Stimulated activated naive B cell treated with anti-CD40 and anti-IgM and Interleukin-4, amounts not matched to agents 10 μg/mL and 1 μg/mL and 100 μg/mL, for 72 hours (primary cell): Measurements from ENCODE around the gene ADGRD1.

ENCODE experiments used
- ATAC-seq, 2 donors: fragments of 150-1000 bp; cut with Tn5 transposase; replicated peaks; 2 replicates each; pipeline ENCODE4 v1.10.0; 2021; ENCODE audit warnings: moderate library complexity in 1 of 2
- DNase-seq: peaks from one replicate; pipeline ENCODE4 v3.0.0; 2021
- H3K27ac Mint-ChIP-seq: one replicate; pipeline ENCODE4 v1.8.0; 2022; ENCODE audit warnings: mild to moderate bottlenecking, mixed read lengths
- H3K27me3 Mint-ChIP-seq, 2 donors: one replicate each; pipeline ENCODE4 v1.8.0; 2022; ENCODE audit warnings: mixed read lengths in 2 of 2
- H3K36me3 Mint-ChIP-seq, 2 donors: one replicate each; pipeline ENCODE4 v1.8.0; 2022; ENCODE audit warnings: mixed read lengths in 2 of 2, mild to moderate bottlenecking in 1 of 2
- H3K4me1 Mint-ChIP-seq, 2 donors: one replicate each; pipeline ENCODE4 v1.8.0; 2022; ENCODE audit warnings: mixed read lengths in 2 of 2, mild to moderate bottlenecking in 1 of 2
- H3K4me3 Mint-ChIP-seq, 2 donors: one replicate each; pipeline ENCODE4 v1.8.0; 2022; ENCODE audit warnings: mild to moderate bottlenecking in 2 of 2, mixed read lengths in 2 of 2, moderate library complexity in 1 of 2
- H3K9me3 Mint-ChIP-seq, 2 donors: one replicate each; pipeline ENCODE4 v1.8.0; 2022; ENCODE audit warnings: mixed read lengths in 2 of 2, mild to moderate bottlenecking in 1 of 2

ADGRD1 gene

DNA sequence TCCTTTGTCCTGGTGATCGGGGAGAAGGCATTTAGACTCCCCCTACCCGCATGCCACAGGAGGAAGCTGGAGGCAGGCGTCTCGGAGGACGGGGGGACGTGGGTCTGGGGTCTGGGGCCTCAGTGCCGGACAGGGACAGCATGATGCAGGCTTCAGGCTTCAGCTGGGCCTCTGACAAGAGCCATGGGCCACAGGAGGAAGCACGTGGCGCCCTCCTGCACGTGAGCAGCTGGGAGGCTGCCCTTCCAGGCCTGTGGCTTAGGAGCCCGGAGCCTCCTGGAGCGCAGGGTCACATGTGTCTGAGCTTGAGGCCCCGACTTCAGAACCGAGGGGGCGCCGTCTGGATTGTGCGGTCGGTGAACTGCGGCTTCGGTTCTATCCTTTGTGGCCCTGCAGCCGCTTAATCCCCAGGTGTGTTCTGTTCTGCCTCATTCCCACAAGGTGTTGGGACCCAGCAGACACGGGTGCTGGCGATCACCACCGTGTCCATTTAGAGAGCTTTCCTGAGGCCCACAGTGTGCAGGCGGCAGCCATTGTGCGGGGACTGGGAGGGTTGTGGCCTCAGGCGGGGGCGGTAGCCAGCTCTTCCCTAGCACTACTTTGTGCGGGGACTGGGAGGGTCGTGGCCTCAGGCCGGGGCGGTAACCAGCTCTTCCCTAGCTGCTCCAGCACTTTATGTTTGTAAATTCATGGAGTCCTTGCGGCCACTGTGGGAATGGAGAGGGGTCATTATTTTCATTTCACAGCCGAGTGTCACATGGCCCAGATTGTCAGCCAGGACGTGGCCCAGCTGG is 150.2 kb downstream of the ADGRD1 start:
- ATAC-seq = no peak
- no peak for DNase-seq
- Mint-ChIP-seq H3K27me3 (peaks cover 3 to 23% of the 10 kb centered on the region in 2 donors), H3K4me3 (no peak overlapping the region), H3K9me3 (peaks cover 2 to 4% of the 10 kb centered on the region in 2 donors), H3K4me1 (peaks cover 25 to 44% of the 10 kb centered on the region in 2 donors), H3K36me3 (peaks cover 0 to 4% of the 10 kb centered on the region in 2 donors), H3K27ac (no peak overlapping the region)

DNA sequence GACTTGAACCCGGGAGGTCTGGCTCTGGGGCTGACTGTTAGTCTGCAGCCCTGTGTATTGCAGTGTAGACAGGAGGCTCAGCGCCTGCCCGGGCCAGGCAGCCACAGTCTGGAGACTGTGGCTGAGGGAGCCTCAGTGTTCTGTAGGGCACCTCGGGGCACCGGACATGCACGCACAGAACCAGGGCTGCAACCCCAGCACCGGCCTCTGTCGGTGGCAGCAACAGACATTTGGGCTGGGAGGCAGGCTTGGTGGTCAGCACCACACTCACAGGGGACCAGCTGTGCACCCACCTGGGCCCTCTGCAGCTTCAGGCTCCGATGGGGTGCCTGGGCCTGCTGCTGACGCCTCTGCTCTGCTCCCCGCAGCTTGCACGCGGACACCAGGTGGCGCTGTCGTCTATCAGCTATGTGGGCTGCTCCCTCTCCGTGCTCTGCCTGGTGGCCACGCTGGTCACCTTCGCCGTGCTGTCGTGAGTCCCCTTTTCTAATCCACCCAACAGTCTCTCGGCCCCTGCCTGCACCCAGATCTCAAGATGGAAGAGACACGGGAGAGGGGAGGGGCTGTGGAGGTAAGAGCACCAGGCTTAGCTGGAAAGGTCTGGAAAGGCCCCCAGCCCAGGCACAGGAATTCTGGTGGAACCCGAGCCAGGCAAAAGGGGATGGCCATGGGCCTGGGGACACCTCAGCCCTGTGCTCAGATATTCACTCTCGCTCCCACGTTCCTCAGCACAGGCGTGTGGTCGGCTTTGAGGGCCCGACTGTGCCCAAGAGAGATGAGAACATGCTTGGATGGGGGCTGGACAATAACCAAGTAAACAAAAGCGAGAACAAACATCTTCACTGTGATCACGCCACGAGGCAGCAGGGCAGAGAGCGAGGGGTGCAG is 151.0 kb downstream of the ADGRD1 start:
- Mint-ChIP-seq H3K36me3 (peaks cover 0 to 4% of the 10 kb centered on the region in 2 donors), H3K9me3 (peaks cover 4% of the 10 kb centered on the region in 2 donors), H3K27ac (no peak overlapping the region), H3K4me1 (peaks cover 25 to 44% of the 10 kb centered on the region in 2 donors), H3K4me3 (peak overlapping the region in 1 of 2 donors; percentile 33), H3K27me3 (peaks cover 3 to 23% of the 10 kb centered on the region in 2 donors)
- ATAC-seq = peak; percentile 77 to 81
- DNase-seq = peak; percentile 76

DNA sequence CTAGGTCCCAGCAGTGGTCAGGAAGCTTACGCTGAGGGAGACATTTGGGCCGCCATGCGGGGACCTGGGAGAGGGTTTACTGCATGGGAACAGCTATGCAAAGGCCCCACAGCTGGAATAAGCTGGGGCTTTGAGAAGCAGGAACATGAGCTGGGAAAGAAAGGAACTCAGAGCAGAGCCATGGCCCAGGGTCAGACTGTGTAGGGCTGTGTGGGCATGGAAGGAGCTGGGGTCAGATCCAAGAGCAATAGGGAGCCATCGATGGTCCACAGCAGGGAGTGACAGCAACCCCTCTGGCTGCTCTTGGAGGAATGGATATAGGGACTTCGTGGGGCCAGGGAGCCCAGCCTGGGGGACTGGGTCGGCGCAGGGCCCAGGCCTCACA is 151.6 kb downstream of the ADGRD1 start:
- Mint-ChIP-seq H3K27ac (peak overlapping the region; percentile 91), H3K4me3 (no peak overlapping the region), H3K9me3 (peaks cover 4% of the 10 kb centered on the region in 2 donors), H3K27me3 (peaks cover 3 to 23% of the 10 kb centered on the region in 2 donors), H3K4me1 (peaks cover 25 to 44% of the 10 kb centered on the region in 2 donors), H3K36me3 (peaks cover 0 to 4% of the 10 kb centered on the region in 2 donors)
- no peak for DNase-seq
- no peak for ATAC-seq

DNA sequence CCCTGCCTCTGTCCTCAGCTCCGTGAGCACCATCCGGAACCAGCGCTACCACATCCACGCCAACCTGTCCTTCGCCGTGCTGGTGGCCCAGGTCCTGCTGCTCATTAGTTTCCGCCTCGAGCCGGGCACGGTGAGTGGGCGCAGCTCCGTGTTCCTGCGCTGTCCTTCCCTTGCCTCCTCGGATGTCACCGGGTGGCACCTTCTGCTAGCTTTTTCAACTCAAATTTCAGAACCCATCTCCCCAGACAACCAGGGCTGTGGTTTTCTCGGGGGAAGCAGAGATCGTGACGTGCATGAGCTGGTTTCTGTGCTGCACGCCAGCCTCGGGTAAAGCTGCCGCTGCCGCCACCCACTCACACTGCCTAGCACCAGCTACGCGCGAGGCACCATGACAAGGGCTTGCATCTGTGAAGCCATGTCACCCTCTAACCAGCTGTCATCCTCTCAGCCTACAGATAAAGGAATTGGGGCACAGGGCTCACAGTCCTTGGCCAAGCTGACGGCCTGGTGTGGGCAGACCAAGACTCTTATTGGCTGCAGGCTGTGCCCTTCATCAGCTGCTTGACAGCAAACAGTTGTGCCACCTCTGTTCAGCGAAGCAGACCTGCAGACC is 152.1 kb downstream of the ADGRD1 start:
- H3K4me3 Mint-ChIP-seq = peak overlapping the region; percentile 51 to 58
- H3K9me3 Mint-ChIP-seq = peaks cover 3 to 4% of the 10 kb centered on the region in 2 donors
- H3K27ac Mint-ChIP-seq = peak overlapping the region; percentile 91
- H3K27me3 Mint-ChIP-seq = peaks cover 3 to 23% of the 10 kb centered on the region in 2 donors
- H3K36me3 Mint-ChIP-seq = peaks cover 0 to 4% of the 10 kb centered on the region in 2 donors
- ATAC-seq = peak; percentile 76 to 81
- peak; percentile 76 for DNase-seq
- peaks cover 26 to 44% of the 10 kb centered on the region in 2 donors for H3K4me1 Mint-ChIP-seq

DNA sequence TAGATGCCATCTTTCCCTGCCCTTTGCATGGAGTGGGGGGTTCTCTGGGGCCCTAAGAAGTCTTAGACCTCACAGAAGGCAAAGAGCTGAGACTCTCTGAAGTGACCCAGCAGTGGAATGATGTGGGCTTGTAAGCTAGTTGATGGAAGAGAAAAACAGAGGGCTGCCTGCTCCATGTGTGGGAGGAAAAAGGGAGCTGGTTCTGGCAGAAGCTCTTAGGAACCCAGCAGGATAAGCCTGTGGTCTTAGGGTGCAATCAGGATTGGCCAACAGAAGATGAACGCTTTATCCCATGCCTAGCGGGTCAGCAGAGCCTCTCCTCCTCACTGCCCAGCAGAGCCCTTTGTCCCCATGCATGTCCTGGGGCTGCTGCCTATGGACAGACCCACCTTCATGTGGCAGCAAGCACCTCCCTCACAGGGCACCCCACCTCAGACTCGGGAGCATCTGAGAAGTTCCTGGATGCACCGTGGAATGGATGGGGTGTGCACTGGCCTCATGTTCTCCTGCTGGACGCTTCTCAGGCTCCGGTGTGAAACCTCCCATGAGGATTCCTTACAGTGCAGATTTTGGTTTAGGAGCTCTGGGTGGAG is 152.7 kb downstream of the ADGRD1 start:
- peaks cover 3 to 23% of the 10 kb centered on the region in 2 donors for H3K27me3 Mint-ChIP-seq
- no peak overlapping the region for H3K4me3 Mint-ChIP-seq
- DNase-seq (no peak), ATAC-seq (no peak)
- H3K4me1 Mint-ChIP-seq = peaks cover 22 to 43% of the 10 kb centered on the region in 2 donors
- peaks cover 0 to 4% of the 10 kb centered on the region in 2 donors for H3K36me3 Mint-ChIP-seq
- peaks cover 2 to 4% of the 10 kb centered on the region in 2 donors for H3K9me3 Mint-ChIP-seq
- peak overlapping the region; percentile 91 for H3K27ac Mint-ChIP-seq

DNA sequence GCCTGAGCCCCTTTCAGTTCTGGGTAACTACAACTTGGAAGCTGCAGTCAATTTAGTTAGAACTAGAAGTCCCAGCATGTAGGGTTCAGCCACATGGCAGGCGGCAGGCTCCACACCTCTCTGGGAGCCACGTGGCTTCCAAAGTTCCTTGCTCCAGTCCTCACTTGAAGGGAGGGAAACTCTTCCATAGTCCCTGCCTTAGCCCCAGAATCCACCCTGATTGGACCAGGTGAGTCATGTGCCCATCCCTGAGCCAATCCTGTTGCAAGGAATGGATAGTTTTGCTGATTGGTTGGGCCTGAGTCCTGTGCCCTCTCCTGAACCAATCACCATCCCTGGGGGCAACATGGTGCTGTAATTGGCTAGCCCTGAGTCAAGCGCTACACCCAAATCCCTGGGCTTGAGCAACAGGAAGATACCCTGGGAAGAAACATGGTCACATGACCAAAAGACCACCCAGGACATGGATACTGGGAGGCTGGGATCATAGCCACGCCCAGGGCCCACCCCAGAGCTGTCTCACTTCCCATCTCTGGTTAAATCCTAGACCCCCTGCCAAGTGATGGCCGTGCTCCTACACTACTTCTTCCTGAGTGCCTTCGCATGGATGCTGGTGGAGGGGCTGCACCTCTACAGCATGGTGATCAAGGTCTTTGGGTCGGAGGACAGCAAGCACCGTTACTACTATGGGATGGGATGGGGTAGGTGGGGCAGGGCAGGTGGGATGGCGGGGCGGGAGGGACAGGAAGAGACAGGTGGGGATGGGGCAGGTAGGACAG is 154.7 kb downstream of the ADGRD1 start:
- no peak for ATAC-seq
- peaks cover 0 to 4% of the 10 kb centered on the region in 2 donors for H3K36me3 Mint-ChIP-seq
- peaks cover 11 to 26% of the 10 kb centered on the region in 2 donors for H3K4me1 Mint-ChIP-seq
- DNase-seq = no peak
- peaks cover 3 to 28% of the 10 kb centered on the region in 2 donors for H3K27me3 Mint-ChIP-seq
- H3K27ac Mint-ChIP-seq = no peak overlapping the region
- H3K4me3 Mint-ChIP-seq = no peak overlapping the region
- peaks cover 2 to 4% of the 10 kb centered on the region in 2 donors for H3K9me3 Mint-ChIP-seq

DNA sequence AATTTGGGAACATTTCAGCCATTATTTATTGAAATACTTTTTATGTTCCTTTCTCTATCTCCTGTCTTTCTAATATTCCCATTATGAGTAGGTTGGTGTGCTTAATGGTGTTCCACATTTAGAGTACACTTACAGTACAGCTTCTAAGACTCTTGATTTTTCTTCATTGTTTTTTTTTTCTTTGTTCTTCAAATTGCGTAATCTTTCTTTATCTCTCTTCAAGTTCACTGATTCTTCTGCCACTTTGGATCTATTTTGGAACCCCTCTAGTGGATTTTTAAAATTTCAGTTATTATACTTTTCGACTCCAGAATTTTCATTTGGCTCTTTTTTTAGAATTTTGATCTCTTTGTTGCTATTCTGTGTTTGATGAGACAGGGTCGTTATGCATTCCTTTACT is 157.7 kb downstream of the ADGRD1 start:
- Mint-ChIP-seq H3K4me3 (no peak overlapping the region), H3K9me3 (peaks cover 2 to 4% of the 10 kb centered on the region in 2 donors), H3K27ac (no peak overlapping the region), H3K4me1 (peaks cover under 1 to 4% of the 10 kb centered on the region in 2 donors), H3K27me3 (peaks cover 3 to 9% of the 10 kb centered on the region in 2 donors), H3K36me3 (no peaks in the 10 kb centered on the region)
- DNase-seq (no peak), ATAC-seq (no peak)

DNA sequence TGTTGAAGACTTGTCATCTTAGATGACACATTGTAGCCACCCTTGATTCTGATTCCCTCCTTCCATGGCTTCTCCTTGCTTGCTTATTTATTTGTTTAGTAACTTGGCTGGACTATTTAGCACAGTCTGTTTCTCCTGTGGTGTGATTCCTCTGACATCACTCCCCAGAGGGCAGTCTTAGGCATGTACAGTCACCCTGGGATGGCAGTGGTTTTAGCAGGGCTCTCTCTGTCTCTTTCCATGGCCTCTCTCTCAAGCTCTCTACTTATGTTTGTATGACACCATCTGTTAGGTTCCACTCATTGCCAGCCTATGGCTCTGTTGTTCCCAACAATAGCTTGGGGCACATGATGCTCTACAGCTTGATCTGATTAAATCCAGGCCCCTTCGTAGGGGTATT is 158.3 kb downstream of the ADGRD1 start:
- DNase-seq = no peak
- H3K4me3 Mint-ChIP-seq = no peak overlapping the region
- H3K4me1 Mint-ChIP-seq = peaks cover 0 to 4% of the 10 kb centered on the region in 2 donors
- H3K27me3 Mint-ChIP-seq = peaks cover 3 to 5% of the 10 kb centered on the region in 2 donors
- H3K36me3 Mint-ChIP-seq = no peaks in the 10 kb centered on the region
- peak; percentile 52 to 83 for ATAC-seq
- H3K9me3 Mint-ChIP-seq = peaks cover 2 to 4% of the 10 kb centered on the region in 2 donors
- H3K27ac Mint-ChIP-seq = no peak overlapping the region

DNA sequence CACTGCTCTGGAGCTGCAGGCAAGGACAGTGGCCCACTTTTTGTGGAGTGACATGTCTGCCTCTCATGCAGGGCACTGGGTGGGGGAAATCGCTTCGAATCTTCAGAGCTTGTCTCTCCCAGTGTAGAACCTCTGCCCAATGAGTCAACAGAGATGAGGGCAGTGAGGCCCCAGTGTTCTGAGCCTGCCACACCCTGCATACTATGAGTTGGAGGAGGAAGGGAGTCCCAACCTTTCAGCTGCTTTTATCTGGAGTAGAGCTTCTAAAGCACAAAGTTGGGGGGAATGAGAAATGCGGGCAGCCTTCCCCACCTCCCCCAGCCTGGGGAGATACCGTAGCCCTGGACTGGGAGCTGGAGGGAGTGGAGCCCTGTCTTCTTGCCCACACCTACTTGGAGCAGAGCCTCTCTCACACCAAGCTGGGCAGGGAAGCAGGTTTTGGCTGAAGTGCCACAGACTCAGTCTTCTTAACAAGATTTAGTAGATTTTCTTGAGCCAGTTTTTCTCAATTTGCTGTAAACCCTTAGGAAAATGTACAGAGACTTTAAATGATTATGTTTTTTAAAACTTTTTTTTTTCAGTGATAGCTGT is 159.1 kb downstream of the ADGRD1 start:
- DNase-seq (no peak), ATAC-seq (no peak)
- H3K27ac Mint-ChIP-seq = no peak overlapping the region
- H3K4me1 Mint-ChIP-seq = peaks cover 0 to 4% of the 10 kb centered on the region in 2 donors
- peaks cover 3 to 5% of the 10 kb centered on the region in 2 donors for H3K27me3 Mint-ChIP-seq
- H3K36me3 Mint-ChIP-seq = no peaks in the 10 kb centered on the region
- H3K4me3 Mint-ChIP-seq = no peak overlapping the region
- H3K9me3 Mint-ChIP-seq = peaks cover 2 to 4% of the 10 kb centered on the region in 2 donors

DNA sequence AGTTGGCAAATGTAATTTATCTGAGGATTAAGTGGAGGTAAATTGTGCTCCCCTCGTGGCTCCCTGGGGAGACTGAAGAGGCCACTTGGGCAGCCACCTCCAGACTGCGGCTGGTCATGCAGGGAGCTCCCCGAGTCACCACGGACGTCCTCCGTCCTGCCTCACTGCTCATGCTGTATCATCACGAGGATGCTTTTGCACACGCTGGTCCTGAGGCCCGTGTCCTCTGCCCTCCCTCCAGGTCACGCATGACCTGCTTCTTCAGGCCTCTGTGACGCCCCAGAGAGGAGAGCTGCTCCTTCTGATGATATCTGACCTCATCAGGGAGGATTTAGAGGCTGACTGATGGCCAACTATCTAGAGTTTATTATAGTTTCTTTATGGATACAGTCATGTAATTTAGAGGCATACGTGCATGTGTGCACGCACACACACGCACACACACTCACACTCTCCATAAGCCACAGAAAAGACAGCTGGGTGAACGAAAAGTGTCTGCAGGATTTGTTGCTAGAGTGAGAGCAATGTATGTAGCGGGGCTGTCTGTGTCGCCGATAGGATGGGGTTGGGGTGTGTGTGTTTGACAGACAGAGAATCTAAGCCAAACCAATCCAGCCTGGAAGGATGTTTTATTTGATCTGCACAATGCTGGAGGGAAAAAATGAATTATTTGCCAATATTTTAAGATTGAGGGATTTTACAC is 160.0 kb downstream of the ADGRD1 start:
- peak overlapping the region; percentile 25 for H3K27ac Mint-ChIP-seq
- ATAC-seq (peak; percentile 23 to 30), DNase-seq (no peak)
- H3K9me3 Mint-ChIP-seq = peaks cover under 1 to 2% of the 10 kb centered on the region in 2 donors
- peaks cover 0 to 4% of the 10 kb centered on the region in 2 donors for H3K4me1 Mint-ChIP-seq
- no peaks in the 10 kb centered on the region for H3K36me3 Mint-ChIP-seq
- peaks cover 6 to 13% of the 10 kb centered on the region in 2 donors for H3K27me3 Mint-ChIP-seq
- no peak overlapping the region for H3K4me3 Mint-ChIP-seq

DNA sequence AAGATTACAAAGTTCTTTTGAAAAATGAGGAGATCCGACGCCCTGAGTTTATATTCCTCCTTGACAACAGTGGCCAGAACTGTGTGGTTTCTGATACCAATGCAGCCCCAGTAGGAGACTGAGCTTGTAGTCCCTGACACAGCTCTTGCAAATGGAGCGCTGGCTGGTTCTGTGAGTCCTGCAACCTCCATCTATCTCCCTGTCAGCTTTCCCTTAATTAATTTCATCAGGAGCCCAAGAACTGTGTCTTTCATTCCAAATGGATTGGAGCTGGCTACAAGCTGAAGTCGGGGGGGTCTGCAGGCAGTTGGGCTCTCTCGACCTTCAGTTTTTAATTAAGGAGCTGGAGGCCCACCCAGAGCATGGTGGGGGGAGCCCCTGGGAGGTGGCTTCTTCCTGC is 160.6 kb downstream of the ADGRD1 start:
- H3K27ac Mint-ChIP-seq = no peak overlapping the region
- peaks cover 0 to 4% of the 10 kb centered on the region in 2 donors for H3K4me1 Mint-ChIP-seq
- H3K4me3 Mint-ChIP-seq = no peak overlapping the region
- H3K9me3 Mint-ChIP-seq = no peaks in the 10 kb centered on the region
- ATAC-seq (no peak), DNase-seq (no peak)
- peaks cover 6 to 15% of the 10 kb centered on the region in 2 donors for H3K27me3 Mint-ChIP-seq
- no peaks in the 10 kb centered on the region for H3K36me3 Mint-ChIP-seq

DNA sequence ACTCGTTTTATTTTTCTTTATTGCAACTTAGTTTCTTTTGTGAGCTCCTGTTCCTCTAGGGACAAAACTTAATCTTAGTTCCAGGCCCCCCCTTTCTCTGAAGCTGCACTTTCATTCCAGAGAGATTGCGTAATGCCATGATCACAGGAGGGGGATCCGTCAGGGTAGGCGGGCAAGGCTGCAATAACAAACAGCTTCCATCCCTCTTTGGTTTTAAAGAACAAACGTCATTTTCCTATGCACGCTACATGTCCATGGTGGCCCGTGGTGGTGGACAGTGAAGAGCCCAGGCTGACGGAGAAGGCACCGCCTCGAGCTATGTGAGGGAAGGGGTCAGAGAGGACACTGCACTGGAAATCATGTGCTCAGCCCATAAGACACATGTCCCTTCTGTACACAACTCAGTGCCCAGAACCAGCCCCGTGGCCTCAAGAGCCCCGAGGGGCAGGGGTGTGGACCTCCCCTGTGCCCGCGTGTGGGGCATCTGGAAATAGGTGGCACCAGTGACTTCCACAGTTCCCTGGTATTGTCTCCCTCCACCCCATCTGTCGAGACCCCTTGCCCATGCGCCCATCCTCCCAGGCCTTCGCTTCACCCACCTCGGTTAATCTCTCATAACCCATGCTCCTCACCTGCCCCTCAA is 161.4 kb downstream of the ADGRD1 start:
- no peak for DNase-seq
- Mint-ChIP-seq H3K4me1 (peaks cover 0 to 4% of the 10 kb centered on the region in 2 donors), H3K9me3 (no peaks in the 10 kb centered on the region), H3K36me3 (no peaks in the 10 kb centered on the region), H3K27me3 (peaks cover 6 to 15% of the 10 kb centered on the region in 2 donors), H3K4me3 (no peak overlapping the region), H3K27ac (no peak overlapping the region)
- ATAC-seq = no peak
